Spleen (tissue), 11 donors: ENCODE results near the gene APBB2. TPM values are rescaled to one million over a fixed set of nuclear protein-coding genes. Genes with fewer than 3 reads are reported as not detected.

Experiments
- DNase-seq: peaks from one replicate; pipeline ENCODE4 v3.0.0-alpha.2; 2020
- H3K27ac ChIP-seq, 8 donors: fragments of 200-600 bp; sonication (generic) in 7 of 8; 1 replicate in 4 of 8; 2 replicates in 4 of 8; pipeline versions ENCODE4 v1.5.0 to v1.8.0; 2016 to 2021; ENCODE audit warnings: inconsistent platforms in 4 of 8, mild to moderate bottlenecking in 4 of 8, moderate library complexity in 1 of 8
- H3K27me3 ChIP-seq, 7 donors: fragments of 200-600 bp; sonication (generic) in 6 of 7; replicated peaks in 1 of 7; 1 replicate in 4 of 7; 2 replicates in 3 of 7; pipeline versions ENCODE4 v1.5.0 to v1.8.0; 2016 to 2021; ENCODE audit warnings: inconsistent platforms in 3 of 7, mild to moderate bottlenecking in 1 of 7
- H3K36me3 ChIP-seq, 6 donors: fragments of 200-600 bp; sonication (generic) in 5 of 6; 1 replicate in 4 of 6; 2 replicates in 2 of 6; pipeline versions ENCODE4 v1.5.0 to v1.8.0; 2016 to 2021; ENCODE audit warnings: inconsistent platforms in 2 of 6
- H3K4me1 ChIP-seq, 6 donors: fragments of 200-600 bp; sonication (generic) in 5 of 6; 1 replicate in 3 of 6; 2 replicates in 3 of 6; pipeline versions ENCODE4 v1.5.0 to v1.8.0; 2016 to 2021; ENCODE audit warnings: inconsistent platforms in 3 of 6
- H3K4me3 ChIP-seq, 8 donors: fragments of 200-600 bp; sonication (generic) in 7 of 8; 1 replicate in 4 of 8; 2 replicates in 4 of 8; pipeline versions ENCODE4 v1.5.0 to v1.8.0; 2016 to 2021; ENCODE audit warnings: inconsistent platforms in 4 of 8, mild to moderate bottlenecking in 4 of 8, moderate library complexity in 2 of 8
- H3K9me3 ChIP-seq, 8 donors: fragments of 200-600 bp; sonication (generic) in 7 of 8; 1 replicate in 4 of 8; 2 replicates in 4 of 8; pipeline versions ENCODE4 v1.5.0 to v1.8.0; 2016 to 2021; ENCODE audit warnings: inconsistent platforms in 4 of 8
- POLR2A ChIP-seq, 3 donors: fragments of 450-650 bp; IDR thresholded peaks; one replicate each; pipeline ENCODE4 v1.5.1; 2017; ENCODE audit warnings: antibody characterized with exemption in 3 of 3, mild to moderate bottlenecking in 1 of 3
- POLR2AphosphoS5 ChIP-seq, 3 donors: sonication (generic); formaldehyde crosslinking; IDR thresholded peaks; one replicate each; pipeline ENCODE4 v1.5.1; 2017; ENCODE audit warnings: antibody characterized with exemption in 3 of 3
- WGBS, 5 donors: extraction: QIAGEN DNeasy Blood & Tissue Kit in 3 of 5; methylation state at CpG; one replicate each; pipeline versions ENCODE4 v1.1.5 to v1.1.7; 2013 to 2018; 5-methylcytosine and 5-hydroxymethylcytosine counted together
- intact Hi-C: fragments of 100-400 bp; cut with DNase I; formaldehyde crosslinking; loops from one replicate; pipeline ENCODE4 v1.15.0; 2023; ENCODE audit warnings: low total_unique reads
- polyA plus RNA-seq, 3 donors: library from polyadenylated mRNA; stranded (reverse); fragments of 200-250 nt; gene quantifications; one replicate each; pipeline ENCODE4 v1.2.1, GENCODE V29; 2013
- total RNA-seq, 7 donors: library from RNA; depleted of rRNA in 3 of 7; stranded (reverse); fragments of >200 nt in 3 of 7; fragmentation: NEBNext Ultra II Directional in 4 of 7; extraction: Animal tissue kit (Norgen Biotek cat#: 25700) in 4 of 7; gene quantifications; one replicate each; pipeline versions ENCODE4 v1.1.0 to v1.2.1, GENCODE V29; 2016 to 2021
- TF ChIP-seq, protein P1 (sequence below), 11 experiments: fragments of 200-600 bp in 7 of 11; fragments of 450-650 bp in 4 of 11; sonication (generic) in 4 of 11; IDR thresholded peaks in 8 of 11; conservative IDR thresholded peaks in 3 of 11; 1 replicate in 7 of 11; 2 replicates in 4 of 11; pipeline versions ENCODE4 v1.4.0 to v1.8.0; 2016 to 2021; ENCODE audit warnings: antibody characterized with exemption in 11 of 11, inconsistent platforms in 4 of 11, mild to moderate bottlenecking in 1 of 11
- donor health status: healthy with polysubstance abuse.
- donor health status: DM: no; HTN: no; CAD: no; lungs with moderate emphysema.
- donor health status: DM: no; HTN: no; CAD: no.
- donor health status: Bipolar disorder and iron deficiency.
- donor health status: healthy.
- donor health status: DM: no; HTN: no; CAD: no.
- donor health status: DM: yes; HTN: yes; CAD: no.

The APBB2 gene
- total and polyA plus RNA-seq, 10 donors = 4.0 to 115 (median 76.7) TPM

- DNase-seq = no peak
- Histone ChIP-seq H3K27ac (no peak overlapping the region), H3K4me3 (no peak overlapping the region), H3K4me1 (no peaks in the 10 kb centered on the region), H3K36me3 (no peaks in the 10 kb centered on the region), H3K9me3 (peaks cover 0 to 17% (median 7%) of the 10 kb centered on the region in 8 donors), H3K27me3 (no peaks in the 10 kb centered on the region)
- intact Hi-C loops = no loop called here
- 79 to 93% (median 88%) methylated on average over 2 of the region's 2 CpGs for WGBS, 5 donors
- TF ChIP-seq POLR2A (IDR thresholded peaks at IDR 0.05) = no peak
- no peak for TF ChIP-seq POLR2AphosphoS5 (IDR thresholded peaks at IDR 0.05)
- TF ChIP-seq, protein P1, sequence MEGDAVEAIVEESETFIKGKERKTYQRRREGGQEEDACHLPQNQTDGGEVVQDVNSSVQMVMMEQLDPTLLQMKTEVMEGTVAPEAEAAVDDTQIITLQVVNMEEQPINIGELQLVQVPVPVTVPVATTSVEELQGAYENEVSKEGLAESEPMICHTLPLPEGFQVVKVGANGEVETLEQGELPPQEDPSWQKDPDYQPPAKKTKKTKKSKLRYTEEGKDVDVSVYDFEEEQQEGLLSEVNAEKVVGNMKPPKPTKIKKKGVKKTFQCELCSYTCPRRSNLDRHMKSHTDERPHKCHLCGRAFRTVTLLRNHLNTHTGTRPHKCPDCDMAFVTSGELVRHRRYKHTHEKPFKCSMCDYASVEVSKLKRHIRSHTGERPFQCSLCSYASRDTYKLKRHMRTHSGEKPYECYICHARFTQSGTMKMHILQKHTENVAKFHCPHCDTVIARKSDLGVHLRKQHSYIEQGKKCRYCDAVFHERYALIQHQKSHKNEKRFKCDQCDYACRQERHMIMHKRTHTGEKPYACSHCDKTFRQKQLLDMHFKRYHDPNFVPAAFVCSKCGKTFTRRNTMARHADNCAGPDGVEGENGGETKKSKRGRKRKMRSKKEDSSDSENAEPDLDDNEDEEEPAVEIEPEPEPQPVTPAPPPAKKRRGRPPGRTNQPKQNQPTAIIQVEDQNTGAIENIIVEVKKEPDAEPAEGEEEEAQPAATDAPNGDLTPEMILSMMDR (IDR thresholded peaks at IDR 0.05 in 8 of 11, conservative IDR thresholded peaks at IDR 0.05 in 3 of 11) = no peak
These were observed 102.6 kb downstream of the APBB2 start for GRCh38 chr4:41111791-41112190.

GRCh38 chr4:41110050-41110449, 104.3 kb downstream of the APBB2 start:
- WGBS, 5 donors = 89 to 99% (median 93%) methylated on average over 9 of the region's 9 CpGs
- H3K4me3 ChIP-seq = no peak overlapping the region
- no peak for DNase-seq
- TF ChIP-seq, protein P1 (IDR thresholded peaks at IDR 0.05 in 8 of 11, conservative IDR thresholded peaks at IDR 0.05 in 3 of 11) = no peak
- TF ChIP-seq POLR2A (IDR thresholded peaks at IDR 0.05) = no peak
- no peak for TF ChIP-seq POLR2AphosphoS5 (IDR thresholded peaks at IDR 0.05)
- no peaks in the 10 kb centered on the region for H3K4me1 ChIP-seq
- no peaks in the 10 kb centered on the region for H3K36me3 ChIP-seq
- intact Hi-C loops = no loop called here
- peaks cover 0 to 7% (median 0%) of the 10 kb centered on the region in 8 donors for H3K9me3 ChIP-seq
- no peaks in the 10 kb centered on the region for H3K27me3 ChIP-seq
- no peak overlapping the region for H3K27ac ChIP-seq

DNA sequence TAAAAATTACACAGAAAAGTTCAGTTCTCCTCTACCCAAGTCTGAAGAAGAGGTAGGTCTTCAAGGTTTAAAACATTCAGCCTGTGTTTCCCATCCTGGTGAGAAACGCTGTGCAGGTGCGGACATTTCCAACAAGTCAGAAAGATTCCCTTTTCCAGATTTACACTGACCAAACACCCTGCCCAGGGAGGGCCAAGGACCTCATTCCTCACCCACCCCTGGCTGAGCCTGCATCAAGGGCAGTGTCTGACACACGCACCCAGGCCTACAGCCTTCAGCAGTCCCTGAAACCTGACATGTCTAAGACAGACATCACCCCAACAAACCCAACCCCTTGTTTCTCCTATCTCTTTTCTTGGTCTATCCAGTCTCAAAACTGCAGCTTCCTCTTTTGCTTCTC, 105.9 kb downstream of the APBB2 start:
- intact Hi-C loops = no loop called here
- Histone ChIP-seq H3K27me3 (no peaks in the 10 kb centered on the region), H3K9me3 (no peaks in the 10 kb centered on the region), H3K36me3 (no peaks in the 10 kb centered on the region), H3K4me1 (peaks cover 0 to 3% (median 0%) of the 10 kb centered on the region in 6 donors), H3K4me3 (no peak overlapping the region), H3K27ac (no peak overlapping the region)
- WGBS, 5 donors = 89 to 99% (median 95%) methylated on average over 3 of the region's 3 CpGs
- no peak for DNase-seq
- TF ChIP-seq, protein P1 (IDR thresholded peaks at IDR 0.05 in 8 of 11, conservative IDR thresholded peaks at IDR 0.05 in 3 of 11) = no peak
- no peak for TF ChIP-seq POLR2AphosphoS5 (IDR thresholded peaks at IDR 0.05)
- no peak for TF ChIP-seq POLR2A (IDR thresholded peaks at IDR 0.05)

- TF ChIP-seq, protein P1 (IDR thresholded peaks at IDR 0.05 in 8 of 11, conservative IDR thresholded peaks at IDR 0.05 in 3 of 11) = no peak
- no peak for TF ChIP-seq POLR2AphosphoS5 (IDR thresholded peaks at IDR 0.05)
- Histone ChIP-seq H3K27me3 (no peaks in the 10 kb centered on the region), H3K4me1 (peaks cover 0 to 3% (median 0%) of the 10 kb centered on the region in 6 donors), H3K27ac (peak overlapping the region in 1 of 8 donors; percentile 9), H3K9me3 (no peaks in the 10 kb centered on the region), H3K4me3 (no peak overlapping the region), H3K36me3 (no peaks in the 10 kb centered on the region)
- intact Hi-C loops = no loop called here
- 90 to 97% (median 91%) methylated on average over 5 to 7 of the region's 7 CpGs for WGBS, 5 donors
- DNase-seq = no peak
These were observed 107.5 kb downstream of the APBB2 start for GRCh38 chr4:41106694-41107419.
